HL-60 (cell line): ENCODE data around the gene ANAPC10.

Experiments used
- SPI1 ChIP-seq: IDR thresholded peaks from 2 replicates; pipeline ENCODE4 v1.6.1; 2012; ENCODE audit warnings: low read depth, mild to moderate bottlenecking, borderline replicate concordance
- TF ChIP-seq, protein P1 (sequence below): IDR thresholded peaks from one replicate; pipeline ENCODE4 v1.5.1; 2011; ENCODE audit warnings: low read length, control low read depth, inconsistent platforms; ENCODE audit not compliant: insufficient read depth

DNA sequence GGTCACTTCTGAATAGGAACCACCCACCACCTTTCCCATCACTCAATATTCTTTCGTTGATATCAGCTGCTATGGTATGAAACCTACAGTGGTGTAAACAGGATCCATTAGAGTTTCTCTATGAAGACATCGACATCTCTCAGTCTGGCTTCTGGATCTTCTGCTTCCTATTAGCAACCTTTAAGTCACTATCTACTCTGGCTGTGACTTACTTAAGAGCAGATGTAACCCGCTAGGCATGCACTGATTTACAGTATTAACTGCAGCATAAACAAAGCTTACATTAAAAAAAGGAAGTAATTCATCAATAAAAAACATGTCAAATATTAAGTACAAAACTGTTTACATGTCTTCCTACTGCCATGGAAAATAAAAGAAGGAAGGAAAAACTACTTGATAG lies 96.4 kb downstream of the ANAPC10 start:
- TF ChIP-seq SPI1, result no peak
- TF ChIP-seq, protein P1, sequence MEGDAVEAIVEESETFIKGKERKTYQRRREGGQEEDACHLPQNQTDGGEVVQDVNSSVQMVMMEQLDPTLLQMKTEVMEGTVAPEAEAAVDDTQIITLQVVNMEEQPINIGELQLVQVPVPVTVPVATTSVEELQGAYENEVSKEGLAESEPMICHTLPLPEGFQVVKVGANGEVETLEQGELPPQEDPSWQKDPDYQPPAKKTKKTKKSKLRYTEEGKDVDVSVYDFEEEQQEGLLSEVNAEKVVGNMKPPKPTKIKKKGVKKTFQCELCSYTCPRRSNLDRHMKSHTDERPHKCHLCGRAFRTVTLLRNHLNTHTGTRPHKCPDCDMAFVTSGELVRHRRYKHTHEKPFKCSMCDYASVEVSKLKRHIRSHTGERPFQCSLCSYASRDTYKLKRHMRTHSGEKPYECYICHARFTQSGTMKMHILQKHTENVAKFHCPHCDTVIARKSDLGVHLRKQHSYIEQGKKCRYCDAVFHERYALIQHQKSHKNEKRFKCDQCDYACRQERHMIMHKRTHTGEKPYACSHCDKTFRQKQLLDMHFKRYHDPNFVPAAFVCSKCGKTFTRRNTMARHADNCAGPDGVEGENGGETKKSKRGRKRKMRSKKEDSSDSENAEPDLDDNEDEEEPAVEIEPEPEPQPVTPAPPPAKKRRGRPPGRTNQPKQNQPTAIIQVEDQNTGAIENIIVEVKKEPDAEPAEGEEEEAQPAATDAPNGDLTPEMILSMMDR, result no peak
